ENCODE measurements around the gene SMU1.

Gene SMU1

DNA sequence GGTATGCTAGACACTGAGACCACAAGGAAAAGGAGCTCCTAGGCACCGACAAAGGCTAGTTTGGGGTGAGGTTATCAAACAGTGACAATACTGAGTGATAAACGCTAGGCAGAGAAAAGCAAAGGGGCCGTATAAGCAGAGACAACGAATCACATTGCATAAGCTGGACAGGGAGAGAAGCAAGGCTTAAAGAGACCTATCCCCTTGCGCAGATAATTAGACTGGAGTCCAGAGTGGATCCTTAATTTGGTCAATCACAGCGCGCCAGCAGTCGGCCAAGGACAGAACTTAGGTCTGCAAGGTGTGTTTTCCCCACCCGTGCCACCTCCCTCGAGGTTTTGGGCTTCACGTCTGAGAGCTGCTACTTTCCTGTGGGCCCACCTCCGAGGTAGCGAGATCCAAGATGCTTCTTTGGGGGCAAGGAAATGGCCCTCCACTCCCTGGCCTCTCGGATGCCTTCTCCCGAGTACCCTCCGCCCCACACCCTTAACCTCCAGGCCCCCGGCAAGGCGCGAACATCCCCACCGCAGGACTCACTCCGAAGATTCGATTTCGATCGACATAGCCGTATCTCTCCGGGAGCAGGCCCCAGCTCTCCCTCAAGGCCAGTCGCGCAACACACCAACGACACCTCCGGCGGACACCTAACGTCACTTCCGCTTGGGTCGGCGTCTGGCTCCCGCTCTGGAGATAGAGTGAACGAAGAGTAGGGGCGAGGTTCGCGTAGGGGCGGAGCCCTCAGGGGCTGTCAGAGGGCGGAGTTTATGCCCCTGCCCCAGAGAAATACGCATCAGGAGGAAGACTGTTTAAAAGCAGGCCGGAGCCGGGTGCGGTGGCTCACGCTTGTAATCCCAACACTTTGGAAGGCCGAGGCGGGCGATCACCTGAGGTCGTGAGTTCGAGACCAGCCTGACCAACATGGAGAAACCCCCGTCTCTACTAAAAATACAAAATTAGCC, at the start of gene SMU1:
SMU1 (minus strand) TSS at position 629 of the 959 bp plus-strand sequence; CDS start at position 563, 66 bp downstream.
- peak; percentile 90 to 93 for DNase-seq

DNA sequence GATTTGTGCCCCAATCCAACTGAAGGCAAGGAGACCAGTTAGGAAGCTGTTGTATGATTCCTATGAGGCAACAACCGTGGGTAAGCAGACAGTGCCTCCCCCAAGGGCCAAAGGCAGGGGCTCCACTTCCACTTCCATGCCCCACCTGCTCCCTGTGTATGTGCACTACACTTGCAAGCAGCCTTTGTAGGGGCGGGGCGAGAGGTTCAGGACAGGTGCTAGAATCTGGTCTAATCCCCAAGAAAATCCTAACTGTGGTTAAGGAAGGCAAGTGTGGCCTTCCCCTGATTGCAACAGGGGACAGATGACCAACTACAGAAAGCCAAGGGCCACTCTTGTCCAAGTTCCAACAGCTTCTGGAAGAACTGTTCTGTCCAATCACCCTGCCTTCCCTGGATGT, 49.0 kb upstream of the SMU1 start:
- DNase-seq: no peak

GRCh38 chr9:33124751-33125381, 48.4 kb upstream of the SMU1 start:
- DNase-seq: no peak

DNA sequence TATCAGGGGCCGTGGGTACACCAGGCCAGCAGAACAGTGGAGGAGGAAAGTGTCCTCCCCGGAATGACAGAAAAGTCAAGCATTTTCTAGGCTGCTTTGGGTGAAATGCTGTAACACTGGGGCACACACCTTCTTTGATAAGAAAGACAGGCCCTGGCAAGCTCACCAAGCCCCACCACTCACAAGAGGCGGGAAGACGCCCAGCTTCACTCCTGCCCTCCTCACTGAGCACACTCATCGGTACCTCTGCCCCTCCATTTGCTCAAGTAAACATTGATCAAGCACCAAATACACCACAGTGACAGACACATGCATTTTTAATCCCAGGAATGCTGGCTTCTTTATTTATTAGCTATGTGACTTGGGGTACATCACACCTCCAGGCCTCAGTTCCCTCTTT, 47.6 kb upstream of the SMU1 start:
- no peak for DNase-seq

DNA sequence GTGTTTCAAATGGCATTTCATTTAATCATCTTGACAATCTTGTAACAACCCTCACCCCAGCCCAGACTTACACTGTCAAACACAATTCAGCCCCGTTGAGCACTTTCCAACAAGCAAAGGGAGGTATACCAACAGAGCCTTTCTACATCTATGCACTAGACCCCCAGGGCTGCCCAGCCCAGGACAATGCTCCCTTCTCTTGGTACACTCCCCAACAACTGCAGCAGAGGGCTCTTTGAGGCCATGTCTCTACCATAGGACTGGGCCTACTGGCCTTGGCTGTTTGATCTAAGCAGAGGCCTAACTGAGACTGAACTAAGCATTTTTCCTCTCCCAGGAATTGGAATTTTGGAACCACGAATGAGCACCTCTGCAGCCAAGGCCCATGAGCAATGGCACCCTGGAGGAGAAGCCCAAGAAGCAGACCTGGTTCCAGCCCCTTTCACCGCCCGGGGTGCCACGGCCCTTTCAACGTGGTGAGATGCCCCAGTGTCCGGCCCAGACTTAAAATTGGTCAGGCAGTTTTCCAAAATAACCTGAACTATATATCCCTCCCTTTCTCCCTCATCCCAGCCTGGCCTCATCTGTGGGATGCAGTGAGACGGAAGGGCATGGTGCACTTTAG, 47.0 kb upstream of the SMU1 start:
- DNase-seq: no peak

GRCh38 chr9:33120620-33121019, 44.1 kb upstream of the SMU1 start:
- DNase-seq: no peak

- no peak for DNase-seq
Observed at GRCh38 chr9:33117796-33118195, 41.3 kb upstream of the SMU1 start.

GRCh38 chr9:33117306-33117705, 40.8 kb upstream of the SMU1 start:
- no peak for DNase-seq

DNA sequence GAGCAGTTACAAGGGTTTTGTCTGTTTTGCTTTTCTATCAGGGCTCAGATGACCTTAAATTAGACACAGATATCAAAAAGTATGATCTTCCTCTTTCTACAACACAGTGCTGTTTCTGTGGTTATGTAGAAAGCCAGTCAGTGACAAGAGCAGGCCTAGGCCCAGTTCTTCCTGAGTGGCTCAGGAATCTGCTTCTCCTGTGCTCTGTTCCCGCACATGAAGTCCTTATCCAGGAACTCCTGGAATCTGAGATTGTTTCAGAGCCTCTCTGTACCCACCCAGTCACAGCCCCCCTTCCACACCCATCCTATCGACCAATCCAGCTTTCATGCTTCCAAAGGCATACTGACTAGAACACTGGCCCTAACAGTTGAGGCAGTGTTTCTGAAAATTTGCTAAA, 40.4 kb upstream of the SMU1 start:
- no peak for DNase-seq

- no peak for DNase-seq
Observed at GRCh38 chr9:33114746-33115145, 38.3 kb upstream of the SMU1 start.

- no peak for DNase-seq
Observed at GRCh38 chr9:33113799-33114547, 37.5 kb upstream of the SMU1 start.

DNA sequence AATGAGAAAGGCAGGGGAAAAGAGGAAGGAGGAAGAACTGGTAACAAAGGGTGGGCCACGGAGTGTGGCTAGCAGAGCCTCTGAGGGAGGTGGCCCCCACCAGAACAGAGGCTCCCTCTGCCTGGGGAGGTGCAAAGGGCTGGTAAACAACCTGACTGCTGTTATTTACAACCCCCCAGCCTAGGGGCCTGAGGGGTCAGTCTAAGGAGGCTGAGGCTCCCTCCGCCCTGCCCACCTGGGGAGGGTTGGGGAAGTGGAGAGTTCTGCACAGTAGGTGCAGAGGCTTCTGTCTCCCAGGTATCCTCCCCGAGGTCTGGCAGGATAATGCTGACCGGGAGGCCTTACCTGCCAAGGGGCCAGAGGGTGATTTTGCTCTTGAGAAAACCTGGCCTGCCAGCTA, 35.6 kb upstream of the SMU1 start:
- no peak for DNase-seq

- no peak for DNase-seq
Observed at GRCh38 chr9:33111631-33112030, 35.2 kb upstream of the SMU1 start.

DNA sequence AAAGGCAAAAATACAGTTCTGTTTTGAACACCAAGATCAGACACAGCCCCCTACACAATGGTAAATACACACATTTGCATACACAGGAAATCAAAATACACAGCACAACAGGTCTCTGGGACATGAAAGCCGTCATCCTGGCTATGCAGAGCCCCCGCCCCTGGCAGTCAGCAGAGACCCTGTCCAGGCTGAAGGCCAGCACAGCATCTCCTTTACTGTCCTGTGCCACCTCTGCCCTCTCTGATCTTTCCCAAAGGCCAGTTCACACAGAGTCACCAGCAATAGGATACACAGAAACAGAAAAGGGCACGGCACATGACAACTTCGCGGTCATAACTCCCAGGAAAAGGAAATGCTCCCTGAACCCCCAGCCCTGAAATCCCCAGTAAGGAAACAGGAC, 34.2 kb upstream of the SMU1 start:
- DNase-seq: no peak

- DNase-seq: no peak
Observed at GRCh38 chr9:33109850-33110595, 33.5 kb upstream of the SMU1 start.

- no peak for DNase-seq
Observed at GRCh38 chr9:33109097-33109496, 32.6 kb upstream of the SMU1 start.

GRCh38 chr9:33108472-33108871, 32.0 kb upstream of the SMU1 start:
- no peak for DNase-seq

DNA sequence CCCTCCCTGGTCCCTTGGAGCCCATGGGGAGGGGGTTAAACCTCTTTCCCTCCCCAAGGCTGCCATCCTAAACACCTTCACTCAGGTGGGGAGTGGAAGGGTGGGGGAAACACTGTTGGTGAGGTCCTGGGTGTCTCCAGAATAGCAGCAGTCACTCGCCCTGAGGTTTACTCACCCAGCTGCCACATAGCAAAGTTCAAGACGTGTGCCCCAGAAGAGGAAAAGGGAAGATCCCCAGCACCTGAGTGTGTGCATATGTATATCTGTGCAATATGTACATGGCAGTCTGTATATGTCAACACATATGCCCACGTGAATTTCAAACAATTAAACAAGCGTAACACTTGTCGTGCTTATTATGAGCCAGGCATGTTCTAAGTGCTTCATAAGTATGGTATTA, 31.3 kb upstream of the SMU1 start:
- no peak for DNase-seq

GRCh38 chr9:33106827-33107621, 30.6 kb upstream of the SMU1 start:
- no peak for DNase-seq

DNA sequence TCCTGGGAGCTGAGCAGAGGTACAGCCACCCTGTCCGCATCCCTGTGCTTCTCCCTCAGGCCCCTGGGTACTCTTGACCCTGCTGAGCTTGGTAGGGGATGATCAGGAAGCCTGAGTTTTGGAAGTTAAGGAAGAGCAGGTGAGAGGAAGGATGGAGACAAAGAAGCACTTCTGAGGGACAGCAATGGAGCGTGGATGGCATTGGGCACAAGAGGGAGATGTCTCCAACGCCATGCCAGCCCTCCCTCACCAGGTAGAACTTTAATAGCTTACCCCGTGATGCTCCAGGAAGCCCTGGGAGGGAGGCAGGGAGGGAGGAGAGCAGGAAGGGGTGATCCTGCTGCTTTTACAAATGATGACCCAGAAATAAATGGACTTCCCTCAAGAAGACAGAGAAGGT, 29.9 kb upstream of the SMU1 start:
- DNase-seq: no peak

DNA sequence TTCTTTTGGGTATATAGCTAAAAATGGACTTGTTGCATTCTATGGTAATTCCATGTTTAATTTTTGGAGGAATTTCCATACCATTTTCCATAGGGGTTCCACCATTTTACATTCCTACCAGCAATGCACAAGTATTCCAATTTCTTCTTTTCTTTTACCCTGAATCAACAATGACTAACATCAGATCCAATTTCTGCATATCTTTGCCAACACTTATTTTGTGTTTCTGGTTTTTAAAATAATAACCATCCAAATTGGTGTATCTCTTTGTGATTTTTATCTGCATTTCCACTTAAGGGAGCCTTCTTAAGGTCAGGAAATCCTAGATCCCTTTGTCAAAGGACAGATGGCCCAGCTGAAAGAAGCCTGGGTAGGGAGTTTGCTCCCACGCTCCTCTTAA, 29.5 kb upstream of the SMU1 start:
- DNase-seq: no peak

DNA sequence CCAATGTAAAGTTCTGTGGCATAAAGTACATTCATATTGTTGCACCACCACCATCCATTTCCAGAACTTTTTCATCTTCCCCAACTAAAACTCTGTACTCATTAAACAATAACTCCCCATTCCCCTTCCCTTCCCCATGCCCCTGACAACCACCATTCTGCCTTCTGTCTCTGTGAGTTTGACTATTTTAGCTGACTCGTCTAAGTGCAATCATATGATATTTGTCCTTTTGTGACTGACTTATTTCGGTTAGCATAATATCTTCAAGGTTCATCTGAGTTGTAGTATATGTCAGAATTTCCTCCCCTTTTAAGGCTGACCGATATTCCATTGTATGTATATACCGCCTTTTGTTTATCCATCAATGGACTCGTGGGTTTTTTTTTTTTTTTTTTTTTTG, 29.0 kb upstream of the SMU1 start:
- no peak for DNase-seq

Data from SW 1271 (cell line).